K562 (cell line): ENCODE measurements around the gene MRPS6. TPM values are rescaled to one million over a fixed set of nuclear protein-coding genes. Genes with fewer than 3 reads are reported as not detected.
A peak's percentile ranks its signal among the peaks of the same experiment; 100 is the strongest.

Experiments used
- BMI1 ChIP-seq: fragments of 150-350 bp; IDR thresholded peaks from 2 replicates; pipeline ENCODE4 v1.6.1; 2014; ENCODE audit warnings: low read length
- HMG20B ChIP-seq: fragments of 250-450 bp; sonication (Bioruptor Pico); IDR thresholded peaks from 2 replicates; pipeline ENCODE4 v1.5.0; 2021; ENCODE audit warnings: mild to moderate bottlenecking
- NFIC ChIP-seq: fragments of 450-650 bp; IDR thresholded peaks from 2 replicates; pipeline ENCODE4 v1.6.1; 2017; ENCODE audit warnings: mild to moderate bottlenecking, inconsistent platforms
- NFRKB ChIP-seq: fragments of 450-650 bp; IDR thresholded peaks from 2 replicates; pipeline ENCODE4 v1.6.1; 2016; ENCODE audit warnings: low read depth
- NFXL1 ChIP-seq: fragments of 450-650 bp; formaldehyde crosslinking; IDR thresholded peaks from 2 replicates; pipeline ENCODE4 v1.4.0; 2021; ENCODE audit warnings: mild to moderate bottlenecking
- RUNX1 ChIP-seq: sonication (generic); IDR thresholded peaks from 2 replicates; pipeline ENCODE4 v1.6.1; 2016; ENCODE audit warnings: antibody characterized with exemption, low read depth
- ZNF12 ChIP-seq: sonication (generic); formaldehyde crosslinking; IDR thresholded peaks from 2 replicates; pipeline ENCODE4 v1.4.0; 2020; ENCODE audit warnings: mild to moderate bottlenecking, missing genetic modification reagents
- ZNF316 ChIP-seq: fragments of 450-650 bp; IDR thresholded peaks from 2 replicates; pipeline ENCODE4 v1.6.1; 2016
- ZNF695 ChIP-seq: fragments of 450-650 bp; formaldehyde crosslinking; IDR thresholded peaks from 2 replicates; pipeline ENCODE4 v1.4.0; 2020; ENCODE audit warnings: mild to moderate bottlenecking, moderate library complexity
- polyA plus RNA-seq, 8 experiments: library from polyadenylated mRNA; depleted of rRNA in 4 of 8; stranded (reverse) in 5 of 8; unstranded in 3 of 8; fragments of >200 nt; fragmentation: Nextera tagmentation in 2 of 8; fragmentation: Illumina TruSeq in 1 of 8; extraction: Ambion mirVana in 2 of 8; extraction: Trizol in 1 of 8; gene quantifications; 2 replicates each; pipeline versions ENCODE4 v1.2.1 to v1.2.3, GENCODE V29; 2011 to 2014; ENCODE audit warnings: inconsistent platforms in 1 of 8, missing spikeins in 1 of 8
- total RNA-seq, 7 experiments: library from RNA; depleted of rRNA in 6 of 7; stranded (reverse); fragments of >200 nt in 6 of 7; fragmentation: Illumina TruSeq in 2 of 7; extraction: Trizol in 2 of 7; gene quantifications; 2 replicates each; pipeline versions ENCODE4 v1.2.1 to v1.2.3, GENCODE V29; 2011 to 2021; ENCODE audit warnings: low replicate concordance in 1 of 7
- TF ChIP-seq, protein P1 (sequence below): fragments of 250-450 bp; sonication (Bioruptor Pico); IDR thresholded peaks from 2 replicates; pipeline ENCODE4 v1.8.0; 2021; ENCODE audit warnings: borderline replicate concordance, mild to moderate bottlenecking, moderate library complexity; ENCODE audit not compliant: poor library complexity, severe bottlenecking
- TF ChIP-seq, protein P2 (sequence below): fragments of 450-650 bp; conservative IDR thresholded peaks from 2 replicates; pipeline ENCODE4 v1.6.1; 2016; ENCODE audit warnings: missing genetic modification characterization, low read depth, mild to moderate bottlenecking, control low read depth, missing compliant biosample characterization
- TF ChIP-seq, protein P3 (sequence below): fragments of 450-650 bp; IDR thresholded peaks from 2 replicates; pipeline ENCODE4 v1.6.1; 2016; ENCODE audit warnings: low read depth

Gene MRPS6
- total and polyA plus RNA-seq, 9 of the 15 experiments (the other 6 are each of a cell fraction or from before 2014, with no cell fraction given): 26.1 to 72.0 (median 39.3) TPM

DNA sequence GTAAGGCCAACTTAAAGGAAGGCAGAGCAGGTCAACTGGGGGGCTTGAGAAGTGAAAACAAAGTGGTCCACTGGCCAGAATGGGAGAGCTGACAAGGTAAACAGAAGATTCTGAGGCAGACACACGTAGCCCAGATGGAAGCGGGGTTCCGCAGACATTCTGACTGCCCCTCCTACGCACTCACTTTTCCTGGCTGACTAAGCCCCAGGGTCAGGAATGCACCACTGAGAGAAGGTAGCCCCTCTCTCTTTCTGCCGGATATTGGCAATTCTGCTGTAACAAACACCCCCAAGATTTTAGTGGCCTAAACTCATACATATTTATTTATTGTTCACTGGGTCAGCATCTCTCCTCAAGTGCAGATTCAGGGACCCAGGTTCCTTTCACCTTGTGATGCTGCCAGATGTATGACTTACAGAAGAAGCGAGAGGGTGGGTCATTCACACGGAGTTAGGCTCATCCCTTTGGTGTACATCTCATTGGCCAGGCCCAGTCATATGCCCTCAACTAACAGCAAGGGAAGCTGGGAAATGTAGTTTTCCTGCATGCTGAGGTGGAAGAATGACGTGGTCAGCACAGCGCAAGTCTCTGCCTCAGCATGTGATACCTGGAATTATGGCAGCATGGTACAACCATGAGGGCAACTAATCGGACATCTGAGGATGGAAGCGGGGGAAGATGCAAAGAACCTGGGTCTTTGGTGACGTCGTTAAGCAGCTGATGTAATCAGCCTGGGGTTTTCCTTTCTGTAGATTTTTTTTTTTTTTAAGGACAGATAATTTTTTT is 43.4 kb upstream of the MRPS6 start (continued):
- TF ChIP-seq ZNF695 (no peak), ZNF316 (peak; percentile 78), RUNX1 (no peak), NFIC (no peak), NFRKB (no peak), ZNF12 (0 out of 2 replicates have a peak, but pooled peaks have one; percentile 33), HMG20B (CRISPR knock-in tag) (no peak), NFXL1 (CRISPR knock-in tag) (no peak), BMI1 (no peak)
- TF ChIP-seq, protein P1, sequence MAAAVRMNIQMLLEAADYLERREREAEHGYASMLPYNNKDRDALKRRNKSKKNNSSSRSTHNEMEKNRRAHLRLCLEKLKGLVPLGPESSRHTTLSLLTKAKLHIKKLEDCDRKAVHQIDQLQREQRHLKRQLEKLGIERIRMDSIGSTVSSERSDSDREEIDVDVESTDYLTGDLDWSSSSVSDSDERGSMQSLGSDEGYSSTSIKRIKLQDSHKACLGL (CRISPR knock-in tag): no peak
- TF ChIP-seq, protein P2, sequence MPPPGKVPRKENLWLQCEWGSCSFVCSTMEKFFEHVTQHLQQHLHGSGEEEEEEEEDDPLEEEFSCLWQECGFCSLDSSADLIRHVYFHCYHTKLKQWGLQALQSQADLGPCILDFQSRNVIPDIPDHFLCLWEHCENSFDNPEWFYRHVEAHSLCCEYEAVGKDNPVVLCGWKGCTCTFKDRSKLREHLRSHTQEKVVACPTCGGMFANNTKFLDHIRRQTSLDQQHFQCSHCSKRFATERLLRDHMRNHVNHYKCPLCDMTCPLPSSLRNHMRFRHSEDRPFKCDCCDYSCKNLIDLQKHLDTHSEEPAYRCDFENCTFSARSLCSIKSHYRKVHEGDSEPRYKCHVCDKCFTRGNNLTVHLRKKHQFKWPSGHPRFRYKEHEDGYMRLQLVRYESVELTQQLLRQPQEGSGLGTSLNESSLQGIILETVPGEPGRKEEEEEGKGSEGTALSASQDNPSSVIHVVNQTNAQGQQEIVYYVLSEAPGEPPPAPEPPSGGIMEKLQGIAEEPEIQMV (tag): no peak
- TF ChIP-seq, protein P3, sequence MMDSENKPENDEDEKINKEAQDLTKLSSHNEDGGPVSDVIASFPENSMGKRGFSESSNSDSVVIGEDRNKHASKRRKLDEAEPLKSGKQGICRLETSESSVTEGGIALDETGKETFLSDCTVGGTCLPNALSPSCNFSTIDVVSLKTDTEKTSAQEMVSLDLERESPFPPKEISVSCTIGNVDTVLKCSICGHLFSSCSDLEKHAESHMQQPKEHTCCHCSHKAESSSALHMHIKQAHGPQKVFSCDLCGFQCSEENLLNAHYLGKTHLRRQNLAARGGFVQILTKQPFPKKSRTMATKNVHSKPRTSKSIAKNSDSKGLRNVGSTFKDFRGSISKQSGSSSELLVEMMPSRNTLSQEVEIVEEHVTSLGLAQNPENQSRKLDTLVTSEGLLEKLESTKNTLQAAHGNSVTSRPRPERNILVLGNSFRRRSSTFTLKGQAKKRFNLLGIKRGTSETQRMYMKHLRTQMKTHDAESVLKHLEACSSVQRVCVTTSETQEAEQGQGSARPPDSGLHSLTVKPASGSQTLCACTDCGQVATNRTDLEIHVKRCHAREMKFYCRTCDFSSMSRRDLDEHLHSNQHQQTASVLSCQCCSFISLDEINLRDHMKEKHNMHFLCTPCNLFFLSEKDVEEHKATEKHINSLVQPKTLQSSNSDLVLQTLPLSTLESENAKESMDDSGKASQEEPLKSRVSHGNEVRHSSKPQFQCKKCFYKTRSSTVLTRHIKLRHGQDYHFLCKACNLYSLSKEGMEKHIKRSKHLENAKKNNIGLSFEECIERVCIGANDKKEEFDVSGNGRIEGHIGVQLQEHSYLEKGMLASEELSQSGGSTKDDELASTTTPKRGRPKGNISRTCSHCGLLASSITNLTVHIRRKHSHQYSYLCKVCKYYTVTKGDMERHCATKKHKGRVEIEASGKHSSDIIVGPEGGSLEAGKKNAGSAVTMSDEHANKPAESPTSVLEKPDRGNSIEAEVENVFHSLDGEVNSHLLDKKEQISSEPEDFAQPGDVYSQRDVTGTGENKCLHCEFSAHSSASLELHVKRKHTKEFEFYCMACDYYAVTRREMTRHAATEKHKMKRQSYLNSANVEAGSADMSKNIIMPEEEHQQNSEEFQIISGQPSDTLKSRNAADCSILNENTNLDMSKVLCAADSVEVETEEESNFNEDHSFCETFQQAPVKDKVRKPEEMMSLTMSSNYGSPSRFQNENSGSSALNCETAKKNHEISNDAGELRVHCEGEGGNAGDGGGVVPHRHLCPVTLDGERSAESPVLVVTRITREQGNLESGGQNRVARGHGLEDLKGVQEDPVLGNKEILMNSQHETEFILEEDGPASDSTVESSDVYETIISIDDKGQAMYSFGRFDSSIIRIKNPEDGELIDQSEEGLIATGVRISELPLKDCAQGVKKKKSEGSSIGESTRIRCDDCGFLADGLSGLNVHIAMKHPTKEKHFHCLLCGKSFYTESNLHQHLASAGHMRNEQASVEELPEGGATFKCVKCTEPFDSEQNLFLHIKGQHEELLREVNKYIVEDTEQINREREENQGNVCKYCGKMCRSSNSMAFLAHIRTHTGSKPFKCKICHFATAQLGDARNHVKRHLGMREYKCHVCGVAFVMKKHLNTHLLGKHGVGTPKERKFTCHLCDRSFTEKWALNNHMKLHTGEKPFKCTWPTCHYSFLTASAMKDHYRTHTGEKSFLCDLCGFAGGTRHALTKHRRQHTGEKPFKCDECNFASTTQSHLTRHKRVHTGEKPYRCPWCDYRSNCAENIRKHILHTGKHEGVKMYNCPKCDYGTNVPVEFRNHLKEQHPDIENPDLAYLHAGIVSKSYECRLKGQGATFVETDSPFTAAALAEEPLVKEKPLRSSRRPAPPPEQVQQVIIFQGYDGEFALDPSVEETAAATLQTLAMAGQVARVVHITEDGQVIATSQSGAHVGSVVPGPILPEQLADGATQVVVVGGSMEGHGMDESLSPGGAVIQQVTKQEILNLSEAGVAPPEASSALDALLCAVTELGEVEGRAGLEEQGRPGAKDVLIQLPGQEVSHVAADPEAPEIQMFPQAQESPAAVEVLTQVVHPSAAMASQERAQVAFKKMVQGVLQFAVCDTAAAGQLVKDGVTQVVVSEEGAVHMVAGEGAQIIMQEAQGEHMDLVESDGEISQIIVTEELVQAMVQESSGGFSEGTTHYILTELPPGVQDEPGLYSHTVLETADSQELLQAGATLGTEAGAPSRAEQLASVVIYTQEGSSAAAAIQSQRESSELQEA: no peak
